ENCODE results near the gene RBM33.

- no peak for TF ChIP-seq ZNF780A (CRISPR knock-in tag; IDR thresholded peaks at IDR 0.05)
- TF ChIP-seq, protein P1, sequence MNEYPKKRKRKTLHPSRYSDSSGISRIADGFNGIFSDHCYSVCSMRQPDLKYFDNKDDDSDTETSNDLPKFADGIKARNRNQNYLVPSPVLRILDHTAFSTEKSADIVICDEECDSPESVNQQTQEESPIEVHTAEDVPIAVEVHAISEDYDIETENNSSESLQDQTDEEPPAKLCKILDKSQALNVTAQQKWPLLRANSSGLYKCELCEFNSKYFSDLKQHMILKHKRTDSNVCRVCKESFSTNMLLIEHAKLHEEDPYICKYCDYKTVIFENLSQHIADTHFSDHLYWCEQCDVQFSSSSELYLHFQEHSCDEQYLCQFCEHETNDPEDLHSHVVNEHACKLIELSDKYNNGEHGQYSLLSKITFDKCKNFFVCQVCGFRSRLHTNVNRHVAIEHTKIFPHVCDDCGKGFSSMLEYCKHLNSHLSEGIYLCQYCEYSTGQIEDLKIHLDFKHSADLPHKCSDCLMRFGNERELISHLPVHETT (CRISPR knock-in tag; conservative IDR thresholded peaks at IDR 0.05) = no peak
- no peak for TF ChIP-seq MXI1 (IDR thresholded peaks at IDR 0.05; ENCODE audit: borderline replicate concordance, low read depth, low read length)
- no peak for TF ChIP-seq STAT5B (CRISPR knock-in tag; IDR thresholded peaks at IDR 0.05)
- TF ChIP-seq GABPA (IDR thresholded peaks at IDR 0.05; ENCODE audit: low read depth, low read length) = no peak
- no peak for TF ChIP-seq GABPA (CRISPR knock-in tag; IDR thresholded peaks at IDR 0.05; ENCODE audit: low read depth)
- TF ChIP-seq CTCF (CRISPR knock-in tag; IDR thresholded peaks at IDR 0.05) = no peak
- TF ChIP-seq ZNF775 (CRISPR knock-in tag; IDR thresholded peaks at IDR 0.05; ENCODE audit: borderline replicate concordance) = no peak
- TF ChIP-seq SMAD1 (CRISPR knock-in tag; IDR thresholded peaks at IDR 0.05; ENCODE audit: borderline replicate concordance, low read depth) = no peak
- no peak for TF ChIP-seq HNRNPLL (IDR thresholded peaks at IDR 0.05; ENCODE audit: low read depth, low read length, poor library complexity, severe bottlenecking)
- no peak for TF ChIP-seq ATF2 (CRISPR knock-in tag; IDR thresholded peaks at IDR 0.05)
- TF ChIP-seq, protein P2, sequence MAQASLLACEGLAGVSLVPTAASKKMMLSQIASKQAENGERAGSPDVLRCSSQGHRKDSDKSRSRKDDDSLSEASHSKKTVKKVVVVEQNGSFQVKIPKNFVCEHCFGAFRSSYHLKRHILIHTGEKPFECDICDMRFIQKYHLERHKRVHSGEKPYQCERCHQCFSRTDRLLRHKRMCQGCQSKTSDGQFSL (CRISPR knock-in tag; IDR thresholded peaks at IDR 0.05) = no peak
- no peak for TF ChIP-seq SIX1 (CRISPR knock-in tag; IDR thresholded peaks at IDR 0.05; ENCODE audit: borderline replicate concordance)
- no peak for TF ChIP-seq SMARCC2 (IDR thresholded peaks at IDR 0.05)
These were observed 180.9 kb downstream of the RBM33 start for GRCh38 chr7:155825336-155825735.
